Stimulated activated CD4-positive, alpha-beta T cell treated with anti-CD3 and anti-CD28 coated beads, Interleukin-4, amount 100 ng/mL, for 24 hours (primary cell): ENCODE results near the gene NCOA3.
A peak's percentile ranks its signal among the peaks of the same experiment; 100 is the strongest.

Experiments used
- DNase-seq: peaks from one replicate; pipeline ENCODE4 v3.0.0-alpha.2; 2020

NCOA3 gene

DNA sequence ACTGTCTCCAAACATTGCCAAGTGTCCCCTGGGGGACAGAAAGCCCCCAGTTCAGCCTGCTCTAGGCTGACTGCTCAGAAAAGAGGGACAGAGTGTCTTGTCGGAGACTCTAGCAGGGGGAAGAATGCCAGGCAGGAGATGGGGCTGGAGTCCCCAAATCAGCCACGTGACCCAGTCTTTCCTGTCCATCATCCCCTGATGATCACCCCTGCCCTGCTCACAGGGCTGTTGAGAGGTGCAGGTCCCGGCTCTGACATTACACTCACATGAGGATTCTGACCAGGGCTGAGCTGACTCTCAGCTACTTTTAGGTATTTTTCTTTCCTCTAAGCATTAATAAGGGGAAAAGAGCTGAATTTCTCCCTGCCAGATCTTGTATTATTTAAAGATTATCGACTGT lies 167.8 kb downstream of the NCOA3 start:
- DNase-seq: no peak

- no peak for DNase-seq
These were observed 168.5 kb downstream of the NCOA3 start for GRCh38 chr20:47669927-47670890.

DNA sequence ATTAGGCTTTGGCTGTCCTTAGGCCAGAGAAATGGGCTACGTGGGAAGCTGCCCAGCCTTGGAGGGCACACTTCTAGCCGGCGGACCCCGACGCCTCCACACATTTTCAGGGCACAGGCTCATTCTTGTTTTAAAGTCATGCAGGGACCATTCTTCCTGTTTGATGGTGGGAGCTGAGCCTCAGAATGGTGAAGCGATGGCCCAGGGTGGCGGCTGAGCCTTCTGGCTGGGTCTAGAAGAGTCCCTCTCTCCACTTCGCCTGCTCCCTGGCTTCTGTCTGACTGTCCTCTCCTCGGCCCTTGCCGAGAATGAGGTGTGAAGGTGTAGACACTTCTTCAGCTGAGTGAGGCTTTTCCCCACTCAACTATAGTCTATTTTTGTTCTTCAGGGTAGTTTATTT lies 169.2 kb downstream of the NCOA3 start:
- no peak for DNase-seq

DNA sequence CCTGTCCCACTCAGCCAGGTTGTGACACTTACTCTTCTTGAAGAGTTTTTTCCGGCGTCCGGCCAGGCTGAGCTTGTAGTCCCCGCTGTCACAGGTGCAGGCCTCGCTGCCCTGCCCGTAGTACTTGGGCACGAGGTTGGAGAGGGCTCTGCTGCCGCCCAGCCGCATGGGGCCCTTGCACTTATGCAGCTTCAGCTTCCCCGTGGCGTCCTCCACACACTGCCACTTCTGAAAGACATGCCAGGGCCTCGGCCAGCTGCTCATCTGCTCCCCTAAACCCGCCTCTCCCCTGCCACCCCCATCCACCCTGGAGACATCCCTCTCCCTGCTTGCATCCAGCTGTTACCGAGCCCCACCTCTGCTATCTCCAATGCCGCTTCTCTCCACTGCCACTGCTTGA lies 170.5 kb downstream of the NCOA3 start:
- no peak for DNase-seq

GRCh38 chr20:47672886-47673670 lies 171.4 kb downstream of the NCOA3 start:
- no peak for DNase-seq

- no peak for DNase-seq
These were observed 171.9 kb downstream of the NCOA3 start for GRCh38 chr20:47673671-47673955.

- DNase-seq: no peak
These were observed 172.5 kb downstream of the NCOA3 start for GRCh38 chr20:47674145-47674544.

DNA sequence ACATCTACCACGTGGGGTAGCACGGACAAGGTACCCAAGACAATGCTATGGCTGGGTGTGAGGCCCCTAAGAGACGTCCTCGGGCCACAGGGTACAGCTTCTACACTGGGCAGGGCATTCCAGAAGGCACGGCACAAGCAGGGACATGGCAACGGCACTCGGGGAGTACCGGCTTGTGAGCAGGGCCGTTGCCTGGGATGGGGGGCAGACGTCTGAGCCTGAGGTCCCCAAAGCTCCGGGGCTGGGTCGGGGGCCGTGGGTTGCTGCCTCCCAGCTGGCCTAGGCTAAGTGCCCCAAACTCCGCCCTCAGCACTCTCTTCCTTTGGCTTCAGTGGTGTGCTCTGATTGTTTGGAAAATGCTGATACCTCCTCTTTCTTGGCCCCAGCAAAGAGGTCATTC lies 173.0 kb downstream of the NCOA3 start:
- no peak for DNase-seq

DNA sequence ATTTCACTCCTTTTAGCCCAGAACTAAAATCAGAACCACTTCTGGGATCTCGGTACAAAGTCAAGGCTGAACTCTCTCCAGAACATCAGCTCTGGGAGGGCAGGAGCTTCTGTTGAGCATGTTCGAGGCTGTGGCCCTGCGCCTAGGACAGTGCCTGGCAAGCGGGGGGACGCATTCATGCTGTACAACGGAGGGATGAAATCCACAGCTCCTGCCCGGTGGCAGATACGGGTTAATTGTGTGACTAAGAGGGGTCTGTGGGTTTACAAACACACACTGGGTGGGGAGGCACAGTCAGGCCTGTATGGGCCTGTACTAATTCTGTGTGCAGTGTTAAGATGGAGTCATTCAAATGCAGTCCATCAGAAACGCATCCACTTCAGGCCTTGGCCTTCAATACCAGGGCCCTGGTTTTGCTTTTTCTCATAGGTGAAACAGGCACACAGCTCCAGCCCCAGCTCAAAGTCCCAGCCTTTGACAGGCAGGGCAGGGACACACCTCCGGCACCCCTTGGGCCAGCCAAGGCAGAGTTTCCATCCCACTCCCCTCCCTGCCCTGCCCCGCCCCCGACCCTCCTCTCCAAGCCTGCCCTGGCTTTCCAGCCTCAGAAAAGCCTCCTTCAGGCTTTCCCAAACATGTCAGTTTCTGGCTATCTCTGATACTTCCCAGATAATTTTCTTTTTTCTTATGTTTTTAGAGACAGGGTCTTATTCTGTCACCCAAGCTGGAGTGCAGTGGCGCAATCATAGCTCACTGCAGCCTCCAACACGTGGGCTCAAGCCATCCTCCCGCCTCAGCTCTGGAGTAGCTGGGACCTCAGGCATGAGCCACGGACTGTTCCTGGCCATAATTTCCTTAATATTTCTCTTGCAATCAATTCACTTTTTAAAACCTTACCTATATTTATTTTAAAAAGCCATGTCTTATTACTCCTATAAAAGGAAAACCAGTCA lies 173.8 kb downstream of the NCOA3 start:
- no peak for DNase-seq

- no peak for DNase-seq
These were observed 174.6 kb downstream of the NCOA3 start for GRCh38 chr20:47676219-47676721.

DNA sequence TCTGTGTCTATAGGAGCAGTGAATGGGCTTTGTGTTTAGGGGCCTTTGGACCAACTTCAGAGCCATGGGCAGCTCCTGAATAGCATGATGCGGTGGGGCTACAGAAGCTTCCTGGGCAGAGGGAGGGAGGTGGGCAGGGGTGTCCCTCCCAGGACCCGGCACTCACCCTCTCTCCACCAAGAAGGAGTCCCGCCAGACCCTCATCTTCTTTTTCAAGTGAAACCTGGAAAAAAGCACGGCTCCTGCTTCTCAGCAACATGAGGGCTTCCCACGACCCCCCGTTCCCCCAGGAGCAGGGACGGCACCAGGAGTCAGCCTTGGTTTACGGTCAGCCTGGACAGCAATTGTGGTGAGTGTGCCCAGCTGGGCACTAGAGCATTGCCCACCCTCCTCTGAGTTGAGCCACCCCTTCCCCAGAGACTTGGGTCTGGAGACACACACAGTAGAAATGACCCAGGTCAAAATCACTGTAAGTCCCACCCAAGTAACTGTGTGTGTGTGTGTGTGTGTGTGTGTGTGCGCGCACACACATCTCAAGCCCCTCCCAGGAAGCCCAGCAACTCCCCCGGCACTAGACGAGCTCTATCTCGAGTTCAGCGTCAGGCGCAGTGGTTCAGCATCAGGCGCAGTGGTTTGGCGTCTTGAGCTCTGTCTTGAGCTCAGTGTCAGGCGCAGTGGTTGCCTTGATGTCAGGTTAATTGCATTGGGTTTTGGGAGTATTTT lies 175.4 kb downstream of the NCOA3 start:
- no peak for DNase-seq

GRCh38 chr20:47677635-47678453 lies 176.2 kb downstream of the NCOA3 start:
- peak; percentile 69 for DNase-seq

GRCh38 chr20:47678536-47678935 lies 176.8 kb downstream of the NCOA3 start:
- no peak for DNase-seq

GRCh38 chr20:47679462-47679861 lies 177.8 kb downstream of the NCOA3 start:
- DNase-seq: no peak

GRCh38 chr20:47680804-47681529 lies 179.3 kb downstream of the NCOA3 start:
- no peak for DNase-seq

DNA sequence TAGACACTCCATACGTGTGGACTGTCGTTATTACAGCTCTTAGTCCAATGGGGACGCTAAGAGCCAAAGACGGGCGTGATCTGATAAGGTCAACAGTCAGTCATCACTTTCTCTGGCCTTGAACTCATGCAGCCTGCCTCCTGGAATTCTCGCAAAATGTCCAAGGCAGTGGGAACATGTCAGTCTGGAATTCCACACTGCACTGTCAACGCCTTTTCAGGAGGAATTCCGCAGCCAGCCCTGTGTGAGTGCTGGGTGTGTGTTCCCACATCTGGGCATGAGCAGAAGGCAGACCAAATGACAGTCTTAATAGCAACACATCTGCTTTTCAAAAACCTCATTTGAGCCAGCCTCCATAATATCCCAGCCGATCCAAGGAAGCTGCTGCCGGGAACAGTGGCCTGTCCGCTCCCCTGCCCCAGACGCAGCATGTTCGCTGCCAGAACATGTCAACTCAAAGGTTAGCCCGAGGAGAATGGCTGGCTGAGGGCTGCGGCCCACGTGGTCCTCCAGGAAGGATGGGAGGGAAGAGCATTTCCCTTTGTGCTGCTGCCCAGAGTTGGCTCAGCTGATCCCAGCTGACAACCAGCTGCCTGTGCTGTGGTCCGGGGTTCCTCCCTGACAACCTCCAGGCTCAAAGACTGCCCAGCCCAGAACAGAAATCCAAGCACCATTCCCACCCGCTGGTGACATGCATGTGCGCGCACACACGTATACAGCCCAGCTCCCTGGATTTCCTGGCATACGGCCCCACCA lies 180.5 kb downstream of the NCOA3 start:
- DNase-seq: no peak

GRCh38 chr20:47682916-47683315 lies 181.2 kb downstream of the NCOA3 start:
- no peak for DNase-seq

DNA sequence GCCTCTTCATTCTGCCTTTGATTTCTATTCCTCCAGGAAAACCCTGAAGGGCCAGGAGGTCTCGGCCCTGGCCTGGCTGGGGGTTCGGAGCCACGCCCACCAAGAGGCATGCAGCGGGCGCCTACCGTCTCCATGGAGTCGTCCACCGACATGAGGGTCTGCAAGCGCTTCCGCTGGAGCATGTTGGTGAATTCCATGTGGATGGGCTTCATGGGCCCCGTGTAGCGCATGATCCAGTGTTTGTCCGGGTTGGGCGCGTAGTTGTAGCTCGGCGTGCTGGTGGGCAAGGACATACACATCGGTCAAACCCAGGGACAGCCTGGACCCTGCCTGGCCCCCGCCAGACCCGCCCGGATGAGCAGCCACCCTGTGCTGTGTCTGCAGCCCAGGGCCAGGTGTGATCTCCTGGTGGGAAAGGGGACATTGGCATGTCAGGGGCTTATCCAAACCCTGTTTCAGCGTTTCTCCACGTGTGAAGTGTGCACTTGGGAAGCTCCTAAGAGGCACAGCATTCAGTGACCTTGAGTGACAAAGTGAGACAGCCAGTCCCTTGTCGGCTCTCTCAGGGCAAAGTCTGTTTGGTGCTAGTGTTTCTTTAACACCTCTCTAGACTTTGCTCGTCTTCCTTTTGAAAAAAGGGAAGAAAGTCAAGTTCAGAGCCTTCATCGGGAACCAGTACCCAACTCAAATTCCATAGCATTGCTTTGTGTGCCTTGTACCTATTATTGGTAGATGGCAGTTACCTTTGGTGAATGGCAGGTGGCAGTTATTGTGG lies 182.8 kb downstream of the NCOA3 start:
- DNase-seq: no peak

DNA sequence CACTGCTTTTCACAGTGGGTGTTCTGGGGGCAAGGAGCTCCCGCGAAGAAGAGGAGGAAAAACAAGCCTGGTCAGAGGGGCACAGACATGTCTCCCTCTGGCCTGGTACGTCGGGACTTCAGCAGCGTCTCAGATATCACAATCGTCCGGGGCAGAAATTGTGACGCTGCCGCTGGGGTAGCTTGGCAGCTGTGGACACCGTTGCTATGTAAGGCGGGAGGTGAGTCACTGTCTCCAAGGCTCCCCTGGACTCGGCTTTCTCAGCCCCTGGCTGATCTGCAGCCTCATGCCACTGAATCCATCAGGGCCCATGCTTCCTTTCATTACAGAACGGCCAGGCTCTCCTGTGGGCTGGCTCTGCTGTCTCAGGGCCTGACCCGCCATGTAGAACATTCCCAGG lies 184.9 kb downstream of the NCOA3 start:
- no peak for DNase-seq
